ENCODE results near the gene FOXD4L3.
"Not testable (repeated sequence)": the region's sequence is repeated elsewhere in the genome, so short reads cannot be mapped to it uniquely, and the experiment has no call there.

The FOXD4L3 gene

GRCh38 chr9:68302567-68302966, at the start of gene FOXD4L3:
FOXD4L3 (plus strand) TSS chr9:68302867; CDS start chr9:68302952, 85 bp downstream.
- DNase-seq; intact Hi-C loops (cut with DNase I): not testable (repeated sequence)

DNA sequence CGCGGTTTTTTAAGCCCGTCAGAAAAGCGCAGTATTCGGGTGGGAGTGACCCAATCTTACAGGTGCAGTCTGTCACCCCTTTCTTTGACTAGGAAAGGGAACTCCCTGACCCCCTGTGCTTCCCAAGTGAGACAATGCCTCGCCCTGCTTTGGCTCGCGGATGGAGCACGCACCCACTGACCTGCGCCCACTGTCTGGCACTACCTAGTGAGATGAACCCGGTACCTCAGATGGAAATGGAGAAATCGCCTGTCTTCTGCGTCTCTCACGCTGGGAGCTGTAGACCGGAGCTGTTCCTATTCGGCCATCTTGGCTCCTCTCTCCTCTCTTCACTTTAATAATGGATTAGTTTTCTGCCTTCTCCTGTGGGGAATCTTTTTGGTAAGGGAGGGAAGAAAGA, 21.6 kb upstream of the FOXD4L3 start:
- peak in 1 of 42 donors; percentile 3 for DNase-seq
- intact Hi-C loops (cut with DNase I), result not testable (repeated sequence)

DNA sequence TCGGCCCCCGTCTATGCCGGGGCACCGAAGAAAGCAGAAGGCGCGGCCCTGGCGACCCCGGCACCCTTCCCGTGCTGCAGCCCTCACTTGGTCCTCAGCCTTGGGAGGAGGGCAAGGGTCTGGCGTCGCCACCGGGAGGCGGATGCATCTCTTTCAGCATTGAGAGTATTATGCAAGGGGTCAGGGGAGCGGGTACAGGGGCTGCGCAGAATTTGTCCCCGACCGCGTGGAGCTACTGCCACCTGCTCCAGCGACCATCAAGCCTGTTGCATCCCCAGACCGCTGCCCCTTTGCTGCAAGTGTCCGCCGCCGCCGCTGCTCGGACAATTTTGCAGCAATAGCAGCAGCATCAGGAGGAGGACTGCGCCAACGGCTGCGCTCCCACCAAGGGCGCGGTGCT, 1.1 kb downstream of the FOXD4L3 start:
- intact Hi-C loops (cut with DNase I); DNase-seq: not testable (repeated sequence)

DNA sequence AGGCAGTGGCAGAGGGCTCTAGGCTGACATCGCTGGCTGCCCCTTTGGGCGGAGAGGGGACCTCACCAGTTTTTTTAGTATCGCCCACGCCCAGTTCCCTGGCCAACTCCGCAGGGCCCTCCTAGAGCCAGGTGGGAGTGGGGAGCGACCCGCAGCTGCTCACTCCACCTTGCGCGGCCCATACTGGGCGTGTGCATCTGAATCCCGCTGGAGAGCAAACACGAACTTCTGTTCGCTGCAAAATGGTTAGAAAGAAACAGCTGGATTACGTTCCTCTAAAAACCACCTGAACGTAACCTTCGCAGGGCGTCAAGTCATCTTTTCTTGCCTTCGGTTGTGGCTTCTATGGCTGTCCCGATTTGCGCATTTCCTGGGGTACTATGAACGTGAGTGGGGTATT, 1.5 kb downstream of the FOXD4L3 start:
- DNase-seq; intact Hi-C loops (cut with DNase I): not testable (repeated sequence)

DNA sequence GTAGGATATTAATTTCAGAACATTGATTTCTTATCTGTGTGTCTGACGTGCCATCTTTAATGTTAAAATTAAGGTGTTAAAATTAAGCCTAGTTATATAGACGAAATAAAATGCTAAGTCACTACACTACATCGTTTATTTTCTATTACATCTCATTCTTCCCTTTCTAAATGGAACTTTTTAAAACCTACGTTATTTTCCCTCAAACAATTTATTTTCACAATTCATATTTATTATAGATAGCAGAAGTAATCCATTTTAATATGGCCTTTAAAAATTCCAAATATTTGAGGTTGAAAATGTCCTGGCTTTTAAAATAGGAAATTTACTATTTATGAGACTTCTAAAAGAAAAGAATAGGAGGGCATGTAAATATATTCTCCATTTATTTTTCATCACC, 2.1 kb downstream of the FOXD4L3 start:
- DNase-seq; intact Hi-C loops (cut with DNase I): not testable (repeated sequence)

- intact Hi-C loops (cut with DNase I); DNase-seq: not testable (repeated sequence)
Observed at GRCh38 chr9:68305680-68306285, 3.1 kb downstream of the FOXD4L3 start.

DNA sequence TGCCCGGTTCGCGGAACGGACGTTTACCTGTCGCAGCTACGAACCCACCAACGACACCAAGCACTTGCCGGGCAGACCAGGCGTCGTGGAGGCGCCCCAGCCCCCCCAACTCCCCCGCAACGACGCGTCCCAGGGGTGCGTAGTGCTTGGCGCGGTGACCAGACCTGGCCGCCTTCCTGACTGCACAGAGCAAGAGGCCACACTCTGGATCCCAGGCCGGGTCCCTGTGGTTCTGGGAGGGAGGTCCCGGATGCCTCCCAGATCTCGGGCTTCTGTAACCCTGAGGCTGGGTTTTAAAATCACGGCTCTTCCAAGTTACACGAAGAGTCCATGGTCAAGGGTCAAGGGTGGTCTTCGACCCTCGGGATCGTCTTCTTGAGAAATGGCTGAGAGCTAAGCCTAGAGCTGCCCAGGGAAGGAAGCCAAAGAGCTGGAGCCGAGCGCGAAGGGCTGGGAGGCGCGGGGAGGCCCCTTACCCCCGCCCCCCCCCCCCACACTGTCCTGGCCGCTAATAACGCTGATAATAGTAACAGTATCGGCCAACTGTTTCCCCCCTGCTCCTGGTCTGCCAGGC, 3.8 kb downstream of the FOXD4L3 start:
- DNase-seq, result peak in 1 of 42 donors; percentile 3
- intact Hi-C loops (cut with DNase I), result not testable (repeated sequence)

DNA sequence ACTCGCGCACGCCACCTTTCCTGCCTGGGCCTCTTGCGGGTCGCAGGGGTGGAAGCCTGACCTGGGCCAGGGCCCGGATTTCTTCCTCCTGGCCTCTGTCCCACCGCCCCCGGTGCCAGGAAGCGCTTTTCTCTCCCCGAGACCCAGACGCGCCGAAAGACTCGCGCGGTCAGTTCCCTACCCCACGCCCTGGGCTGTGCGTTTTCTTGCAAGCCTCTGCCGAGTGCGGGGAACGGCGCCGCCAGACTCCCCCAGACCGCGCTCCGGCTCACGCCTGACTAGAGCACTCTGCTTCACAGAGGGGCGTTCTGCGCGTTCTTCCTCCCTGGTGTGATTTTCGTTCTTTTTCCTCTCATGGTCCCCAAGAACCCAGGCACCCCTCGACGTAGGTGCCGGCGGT, 4.5 kb downstream of the FOXD4L3 start:
- DNase-seq; intact Hi-C loops (cut with DNase I): not testable (repeated sequence)

GRCh38 chr9:68307654-68308053, 5.0 kb downstream of the FOXD4L3 start:
- DNase-seq; intact Hi-C loops (cut with DNase I): not testable (repeated sequence)

- DNase-seq; intact Hi-C loops (cut with DNase I): not testable (repeated sequence)
Observed at GRCh38 chr9:68311208-68311607, 8.5 kb downstream of the FOXD4L3 start.

GRCh38 chr9:68318209-68318608, 15.5 kb downstream of the FOXD4L3 start:
- DNase-seq; intact Hi-C loops (cut with DNase I): not testable (repeated sequence)

GRCh38 chr9:68323749-68324148, 21.1 kb downstream of the FOXD4L3 start:
- DNase-seq; intact Hi-C loops (cut with DNase I): not testable (repeated sequence)

DNA sequence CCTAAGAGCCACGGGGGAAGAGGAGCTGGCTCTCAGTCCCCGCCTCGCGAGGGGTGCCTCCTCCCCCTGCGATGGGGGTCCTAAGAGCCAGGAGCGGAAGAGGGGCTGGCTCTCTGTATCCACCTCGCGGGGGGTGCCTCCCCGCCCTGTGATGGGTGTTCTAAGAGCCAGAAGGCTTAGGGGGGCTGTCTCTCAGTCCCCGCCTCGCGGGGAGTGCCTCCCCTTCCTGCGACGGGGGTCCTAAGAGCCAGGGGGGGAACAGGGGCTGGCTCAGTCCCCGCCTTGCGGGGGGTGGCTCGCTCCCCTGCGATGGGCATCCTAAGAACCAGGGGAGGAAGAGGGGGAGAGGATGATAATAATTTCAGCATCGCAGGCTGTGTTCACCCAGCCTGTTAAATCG, 21.9 kb downstream of the FOXD4L3 start:
- intact Hi-C loops (cut with DNase I); DNase-seq: not testable (repeated sequence)

DNA sequence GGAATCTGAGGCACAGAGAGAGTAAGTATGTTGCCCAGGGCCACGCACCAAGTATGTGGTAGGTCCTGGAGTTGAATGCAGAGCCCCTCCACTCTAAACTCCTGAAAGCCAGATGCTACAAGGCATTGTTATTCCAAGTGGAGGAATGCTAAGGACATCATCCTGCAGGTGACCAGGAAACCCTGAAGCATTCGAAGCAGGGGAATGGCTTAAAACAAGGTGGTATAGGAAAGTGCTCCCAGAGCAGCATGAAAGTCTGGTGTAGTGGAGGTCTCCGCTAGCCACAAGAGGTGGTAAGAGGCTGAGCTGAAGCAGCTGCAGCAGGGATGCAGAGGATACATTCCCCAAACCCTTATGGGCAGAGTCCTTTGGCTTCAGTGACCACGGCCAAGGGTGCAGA, 26.4 kb downstream of the FOXD4L3 start:
- DNase-seq; intact Hi-C loops (cut with DNase I): not testable (repeated sequence)

GRCh38 chr9:68330531-68331173, 28.0 kb downstream of the FOXD4L3 start:
- intact Hi-C loops (cut with DNase I); DNase-seq: not testable (repeated sequence)

DNA sequence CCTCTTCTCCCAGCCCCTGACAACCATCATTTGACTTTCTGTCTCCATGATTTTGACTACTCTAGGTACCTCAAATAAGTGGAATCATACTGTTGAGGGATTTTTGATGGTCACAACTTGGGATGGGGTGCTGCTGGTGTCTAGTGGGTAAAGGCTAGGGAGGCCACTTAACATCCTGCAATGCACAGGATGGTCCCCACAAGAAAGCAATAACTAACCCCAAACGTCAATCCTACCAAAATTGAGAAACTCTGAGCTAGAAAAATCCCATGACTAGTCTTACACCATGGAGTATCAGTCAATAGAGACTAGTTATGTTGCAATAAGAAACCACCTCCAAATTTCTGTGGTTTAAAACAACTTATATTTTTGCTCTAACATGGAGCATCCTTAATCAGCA, 29.5 kb downstream of the FOXD4L3 start:
- intact Hi-C loops (cut with DNase I); DNase-seq: not testable (repeated sequence)

GRCh38 chr9:68335935-68336334, 33.3 kb downstream of the FOXD4L3 start:
- DNase-seq; intact Hi-C loops (cut with DNase I): not testable (repeated sequence)

GRCh38 chr9:68336639-68337339, 34.1 kb downstream of the FOXD4L3 start:
- intact Hi-C loops (cut with DNase I); DNase-seq: not testable (repeated sequence)

- DNase-seq; intact Hi-C loops (cut with DNase I): not testable (repeated sequence)
Observed at GRCh38 chr9:68338000-68338399, 35.3 kb downstream of the FOXD4L3 start.
